SHP77 (cell line): Measurements from ENCODE around the gene SYPL2.
A peak's percentile ranks its signal among the peaks of the same experiment; 100 is the strongest.
"Not testable (repeated sequence)": the region's sequence is repeated elsewhere in the genome, so short reads cannot be mapped to it uniquely, and the experiment has no call there.

Source experiments
- DNase-seq, 2 experiments: peaks; one replicate each; lab custom pipeline; 2025; lab: John Stamatoyannopoulos, UW

SYPL2 gene

DNA sequence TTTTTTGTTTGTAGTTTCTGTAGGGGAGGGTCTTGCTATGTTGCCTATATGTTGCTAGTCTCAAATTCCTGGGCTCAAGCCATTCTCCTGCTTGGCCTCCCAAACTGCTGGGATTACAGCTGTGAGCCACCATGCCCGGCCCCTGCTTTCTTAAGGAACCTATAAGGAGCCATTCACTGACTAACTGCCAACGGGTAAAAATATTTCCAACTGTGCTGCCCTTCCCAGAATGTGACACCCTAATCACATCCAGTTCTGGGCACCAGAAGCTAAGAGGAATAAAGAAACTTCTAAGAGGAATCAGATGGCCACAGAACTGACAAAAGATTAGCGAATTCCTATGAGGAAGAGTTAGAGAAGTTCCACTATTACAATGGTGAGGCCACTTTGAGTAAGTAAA lies 6.4 kb downstream of the SYPL2 start:
- no peak for DNase-seq

DNA sequence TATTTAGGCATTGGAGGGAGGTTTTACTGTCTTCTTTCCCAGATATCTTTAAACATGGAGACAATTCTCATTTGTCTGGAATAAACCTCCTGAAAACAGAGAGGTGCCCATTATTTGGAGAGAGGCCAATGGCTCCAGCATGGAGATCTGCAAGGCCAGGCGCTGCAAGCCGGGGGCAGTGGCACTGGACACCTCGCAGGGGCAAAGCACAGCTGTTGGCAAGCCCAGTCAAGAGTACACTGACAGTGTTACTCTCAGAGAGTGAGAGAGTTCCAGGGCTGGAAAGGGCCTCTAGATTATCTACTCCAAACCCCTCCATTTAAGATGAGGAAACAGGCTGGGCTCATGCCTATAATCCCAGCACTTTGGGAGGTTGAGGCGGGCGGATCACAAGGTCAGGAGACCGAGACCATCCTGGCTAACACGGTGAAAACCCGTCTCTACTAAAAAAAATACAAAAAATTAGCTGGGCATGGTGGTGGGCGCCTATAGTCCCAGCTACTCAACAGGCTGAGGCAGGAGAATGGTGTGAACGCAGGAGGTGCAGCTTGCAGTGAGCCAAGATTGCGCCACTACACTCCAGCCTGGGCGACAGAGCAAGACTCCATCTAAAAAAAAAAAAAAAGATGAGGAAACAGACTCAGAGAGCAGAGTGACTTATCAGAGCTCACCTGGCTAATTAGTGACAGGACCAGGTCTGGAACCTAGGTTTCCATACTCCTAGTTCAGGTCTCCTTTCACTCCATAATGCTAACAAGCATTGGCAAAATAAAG lies 7.1 kb downstream of the SYPL2 start:
- not testable (repeated sequence) for DNase-seq

DNA sequence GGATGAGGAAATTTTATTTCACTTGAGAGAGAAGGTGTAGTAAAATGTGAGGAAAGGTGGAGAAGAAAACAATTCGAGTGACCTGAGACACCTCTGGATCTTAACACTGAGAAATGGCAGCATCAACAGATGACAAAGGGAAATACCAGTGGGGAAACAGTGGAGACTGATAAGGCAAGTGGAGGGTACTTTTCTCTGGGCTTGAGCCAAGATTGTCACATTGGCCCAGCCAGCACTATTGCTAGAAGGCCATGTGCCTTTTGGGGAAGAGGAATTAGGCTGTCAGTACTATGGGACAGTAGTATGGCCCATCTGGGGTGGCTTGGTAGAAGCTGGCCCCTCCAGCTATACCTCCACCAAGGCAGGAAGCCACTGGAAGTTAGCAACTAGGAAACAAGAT lies 8.4 kb downstream of the SYPL2 start:
- no peak for DNase-seq

DNA sequence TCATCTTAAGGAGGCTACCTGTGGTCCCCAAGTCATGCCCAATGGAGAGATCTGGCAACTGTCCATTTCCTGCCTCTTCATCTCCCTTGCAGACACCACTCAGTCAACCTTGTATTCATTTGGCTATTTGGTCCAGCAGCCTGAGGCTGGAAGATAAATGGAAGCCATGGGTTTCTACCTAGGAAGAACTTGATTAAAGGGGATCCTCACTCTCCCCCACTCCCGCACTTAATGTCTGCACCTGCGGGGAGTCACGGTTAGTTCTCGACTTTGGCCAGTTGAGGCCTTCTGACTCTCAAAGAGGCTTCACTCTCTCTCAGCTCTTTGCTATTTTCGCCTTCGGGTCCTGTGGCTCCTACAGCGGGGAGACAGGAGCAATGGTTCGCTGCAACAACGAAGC lies 8.9 kb downstream of the SYPL2 start:
- DNase-seq = no peak

DNA sequence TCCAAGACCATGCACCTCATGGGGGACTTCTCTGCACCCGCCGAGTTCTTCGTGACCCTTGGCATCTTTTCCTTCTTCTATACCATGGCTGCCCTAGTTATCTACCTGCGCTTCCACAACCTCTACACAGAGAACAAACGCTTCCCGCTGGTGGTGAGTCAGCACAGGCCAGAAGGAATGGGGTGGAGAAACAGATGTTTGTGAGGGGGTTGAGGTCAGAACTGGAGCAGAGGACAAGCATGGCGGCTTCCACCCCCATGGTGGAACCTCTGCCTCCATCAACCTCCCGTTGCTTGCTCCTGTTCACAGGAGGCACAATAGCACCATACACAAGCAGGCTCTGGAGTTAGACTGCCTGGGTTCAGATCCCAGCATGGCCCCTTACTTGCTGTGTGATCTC lies 10.5 kb downstream of the SYPL2 start:
- no peak for DNase-seq

DNA sequence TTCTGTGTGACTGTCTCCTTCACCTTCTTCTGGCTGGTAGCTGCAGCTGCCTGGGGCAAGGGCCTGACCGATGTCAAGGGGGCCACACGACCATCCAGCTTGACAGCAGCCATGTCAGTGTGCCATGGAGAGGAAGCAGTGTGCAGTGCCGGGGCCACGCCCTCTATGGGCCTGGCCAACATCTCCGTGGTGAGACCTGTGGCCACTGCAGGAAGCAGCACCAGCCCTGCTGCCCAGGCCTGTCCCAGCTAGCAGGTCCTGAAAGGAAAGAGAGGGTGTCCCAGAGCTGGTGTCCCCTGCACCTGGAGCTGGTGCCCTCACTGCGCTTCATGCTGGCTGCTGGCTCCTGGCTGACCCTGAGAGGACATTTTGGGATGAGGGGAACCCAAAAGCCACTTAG lies 11.5 kb downstream of the SYPL2 start:
- no peak for DNase-seq

DNA sequence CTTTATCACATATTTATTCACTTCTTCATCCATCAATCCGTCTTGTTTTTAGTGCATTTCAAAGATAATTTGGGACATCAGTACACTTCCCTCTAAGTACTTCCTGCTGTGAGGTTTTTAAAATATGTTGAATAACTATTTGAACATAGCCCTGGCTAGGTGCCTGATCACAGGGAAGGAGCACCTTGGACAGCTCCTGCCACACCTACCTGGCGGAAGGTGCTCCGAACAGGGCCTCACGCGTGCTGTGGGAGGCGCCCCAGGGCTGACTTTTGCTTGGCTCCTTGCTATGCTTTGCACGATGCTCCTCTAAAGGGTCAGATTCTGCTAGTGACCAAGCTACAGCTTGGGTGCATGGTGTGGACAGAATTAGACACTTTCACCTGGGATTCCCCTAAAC lies 12.5 kb downstream of the SYPL2 start:
- no peak for DNase-seq

DNA sequence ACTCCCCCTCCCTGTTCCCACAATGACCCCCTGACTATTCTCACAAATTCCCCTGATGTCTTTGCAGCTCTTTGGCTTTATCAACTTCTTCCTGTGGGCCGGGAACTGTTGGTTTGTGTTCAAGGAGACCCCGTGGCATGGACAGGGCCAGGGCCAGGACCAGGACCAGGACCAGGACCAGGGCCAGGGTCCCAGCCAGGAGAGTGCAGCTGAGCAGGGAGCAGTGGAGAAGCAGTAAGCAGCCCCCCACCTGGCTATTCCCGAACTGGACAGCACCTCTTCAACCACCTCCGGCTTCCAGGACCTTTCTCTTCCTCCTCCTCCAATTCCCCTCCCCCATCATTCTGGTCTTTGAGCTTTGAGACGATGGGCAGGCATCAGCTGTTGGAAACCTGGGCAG lies 13.0 kb downstream of the SYPL2 start:
- no peak for DNase-seq

DNA sequence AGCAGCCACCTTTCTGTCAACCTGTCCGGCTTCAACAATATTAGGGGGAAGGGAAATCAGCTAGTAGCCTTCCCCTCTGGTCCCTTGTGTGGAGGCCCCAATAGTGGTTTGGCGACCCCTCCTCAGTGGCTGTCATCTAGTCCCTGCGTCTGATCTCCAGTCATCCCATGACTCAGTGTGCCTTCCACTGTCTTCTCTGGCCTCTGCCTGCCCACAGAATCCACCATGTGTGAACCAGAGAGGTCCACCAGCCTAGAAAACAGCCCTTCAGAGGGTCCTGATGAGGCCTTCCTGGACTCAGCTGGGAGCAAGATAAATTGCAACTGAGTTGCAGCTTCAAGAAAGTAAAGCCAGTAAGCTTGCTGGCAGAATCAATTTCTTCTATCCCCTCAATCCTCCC lies 13.6 kb downstream of the SYPL2 start:
- no peak for DNase-seq

DNA sequence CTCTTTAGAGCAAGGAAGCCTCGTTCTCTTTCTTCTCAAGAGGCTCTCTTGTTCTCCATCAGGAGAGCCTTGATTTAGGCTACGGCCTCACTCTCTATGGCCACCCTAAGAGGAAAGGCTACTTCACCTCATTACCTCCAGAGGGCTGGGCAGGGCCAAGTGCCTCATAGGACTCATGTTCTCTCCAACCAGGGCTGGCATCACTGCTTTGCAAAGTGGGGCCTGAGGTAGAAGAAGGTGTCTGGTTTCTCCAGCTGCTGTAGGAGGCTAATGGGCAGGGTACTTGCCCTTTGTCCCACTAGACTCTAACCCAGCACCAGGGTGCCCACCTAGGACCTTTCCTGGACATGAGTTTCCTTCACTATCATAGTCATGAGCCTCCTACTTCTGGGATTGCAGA lies 15.3 kb downstream of the SYPL2 start:
- no peak for DNase-seq

DNA sequence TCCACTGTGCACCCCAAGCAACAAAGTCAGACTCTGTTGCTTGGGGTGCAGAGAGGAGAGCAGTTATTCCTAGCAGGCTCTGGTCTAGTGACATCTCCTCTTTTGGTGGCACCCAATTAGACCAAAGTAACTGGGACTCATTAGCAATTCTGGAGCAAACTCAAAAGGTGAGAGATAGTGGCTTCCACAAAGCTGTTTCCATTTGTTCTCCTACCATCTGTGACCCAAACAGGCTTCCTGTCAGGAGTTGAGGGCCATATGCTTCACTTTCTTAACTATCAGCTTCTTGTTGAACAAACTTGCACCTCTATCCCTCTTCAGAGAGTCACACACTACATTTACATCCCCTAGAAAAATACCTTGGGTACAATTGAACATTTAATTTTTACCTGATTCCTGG lies 15.9 kb downstream of the SYPL2 start:
- DNase-seq = no peak

DNA sequence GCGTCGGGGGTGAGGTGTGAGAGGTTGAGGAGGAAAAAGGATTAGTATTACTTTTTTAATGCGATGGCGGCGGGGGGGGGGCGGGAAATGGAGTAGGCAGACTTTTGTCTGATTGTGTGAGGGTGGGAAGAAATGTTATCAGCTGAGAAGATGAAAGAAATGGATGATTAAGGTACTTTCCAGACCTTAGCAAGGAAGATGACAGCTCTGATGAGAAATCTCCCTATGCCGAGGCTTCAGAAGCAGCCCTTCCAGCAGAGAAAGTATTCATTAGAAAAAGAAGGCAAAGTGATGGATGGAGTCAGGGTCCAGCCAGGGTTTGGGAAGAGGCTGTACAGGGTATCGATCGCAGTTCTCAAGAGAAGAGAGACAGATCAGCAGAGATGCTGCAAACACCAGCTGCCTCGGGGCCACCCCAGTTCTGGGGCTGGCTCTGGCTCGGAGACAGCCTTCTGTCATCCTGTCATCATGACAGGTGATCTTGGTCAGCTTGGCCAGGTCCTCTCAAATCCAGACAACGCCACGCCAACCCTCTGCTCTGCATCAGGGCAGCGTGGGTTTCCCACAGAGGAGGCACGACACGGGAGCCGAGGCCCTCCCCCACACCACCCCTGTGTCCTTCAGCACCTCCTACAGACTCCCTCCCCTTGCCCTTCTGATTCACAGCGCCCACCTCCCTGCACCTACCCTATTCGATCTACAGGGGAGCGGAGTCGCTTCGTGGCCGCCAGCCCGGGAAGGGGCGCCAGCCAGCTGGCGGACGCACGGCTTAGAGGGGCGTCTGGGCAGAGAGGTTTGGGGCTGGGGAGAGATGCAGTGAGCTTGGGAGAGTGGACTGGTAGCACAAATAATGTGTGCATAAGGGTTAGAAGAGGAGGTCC lies 16.7 kb downstream of the SYPL2 start:
- DNase-seq = peak; percentile 53 to 56

DNA sequence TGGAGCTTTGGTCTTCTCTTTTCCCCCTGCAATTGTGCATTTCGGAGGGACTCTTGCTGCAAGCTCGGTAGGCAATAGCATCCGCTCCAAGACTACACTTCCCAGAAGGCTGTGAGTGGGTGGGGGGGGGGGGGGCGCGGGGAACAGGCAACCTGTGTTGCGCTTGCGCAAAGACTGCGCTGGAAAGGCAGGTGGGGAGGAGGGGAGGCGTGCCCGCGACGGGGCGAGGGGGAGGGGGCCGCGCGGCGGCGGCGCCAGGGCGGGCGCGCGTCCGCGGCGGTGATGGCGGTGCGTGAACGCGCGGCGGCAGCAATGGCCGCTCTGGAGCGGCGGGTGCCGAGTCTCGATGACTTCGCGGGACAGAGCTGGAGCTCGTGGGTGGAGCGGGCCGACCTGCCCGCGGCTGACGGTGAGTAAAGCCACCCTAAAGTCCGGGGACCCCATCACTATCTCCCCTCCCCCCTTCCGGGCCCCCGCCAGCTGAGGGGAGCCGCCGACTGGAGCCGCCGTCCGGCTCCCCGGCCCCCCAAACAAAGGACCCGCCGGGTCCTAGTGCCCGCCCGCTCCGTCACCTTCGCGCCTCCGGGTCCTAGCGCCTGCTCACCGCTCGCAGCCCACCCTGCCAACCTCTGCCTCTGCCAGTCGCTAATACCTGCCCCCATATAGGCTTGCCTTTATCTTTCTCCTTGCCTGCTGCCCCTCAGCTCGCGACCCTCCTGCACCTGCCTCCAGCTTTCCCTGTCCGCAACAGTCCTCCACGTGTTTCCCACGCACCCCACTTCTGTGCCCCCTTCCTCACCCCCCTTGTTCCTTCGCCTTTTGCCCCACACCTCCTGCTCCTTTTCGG lies 17.5 kb downstream of the SYPL2 start, which contains the start of gene ATXN7L2:
TSS of gene ATXN7L2 (plus strand) at position 234 of the 847 bp plus-strand sequence. CDS start at position 283, 49 bp downstream.
- DNase-seq = peak; percentile 82 to 85

DNA sequence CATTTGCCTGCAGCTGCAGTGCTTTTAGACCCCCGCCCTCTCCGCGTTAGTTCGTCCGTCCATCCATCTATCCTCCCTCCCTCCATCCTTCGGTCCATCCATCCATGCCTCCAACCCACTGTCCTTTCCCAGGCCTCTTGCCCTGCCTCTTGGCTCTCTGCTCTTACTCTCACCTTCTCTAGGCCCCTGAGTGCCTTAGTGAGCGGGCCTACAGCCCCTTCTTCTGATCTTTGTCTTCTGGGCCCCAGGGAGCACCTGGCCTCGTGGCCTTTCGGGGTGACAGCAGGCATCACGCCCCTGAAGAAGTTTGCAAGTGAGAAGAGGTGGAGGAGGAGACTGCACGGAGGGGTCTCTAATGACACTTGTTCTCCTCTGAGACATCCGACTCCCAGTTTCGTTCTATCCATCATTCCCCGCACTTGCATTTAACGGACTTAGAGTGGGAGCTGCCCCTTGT lies 18.2 kb downstream of the SYPL2 start:
- DNase-seq = no peak

DNA sequence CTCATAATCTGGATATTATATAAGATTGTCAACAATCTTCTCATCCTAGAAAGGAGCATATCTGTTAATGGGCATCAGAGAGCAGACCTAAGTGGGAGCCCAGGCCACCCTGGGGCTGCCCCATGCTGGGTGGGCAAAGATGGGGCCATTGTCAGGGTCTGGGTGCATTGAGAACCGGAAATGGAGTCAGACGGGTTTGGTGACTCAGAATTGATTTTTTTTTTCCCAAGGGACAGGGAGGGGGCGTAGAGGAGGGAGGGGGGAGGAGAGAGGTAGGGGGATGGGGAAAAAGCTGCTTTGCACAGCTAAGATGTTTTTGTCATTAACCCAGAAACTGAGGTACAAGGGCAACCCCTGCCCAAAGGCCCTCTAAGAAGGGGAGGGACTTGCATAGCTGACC lies 18.7 kb downstream of the SYPL2 start:
- DNase-seq = no peak

DNA sequence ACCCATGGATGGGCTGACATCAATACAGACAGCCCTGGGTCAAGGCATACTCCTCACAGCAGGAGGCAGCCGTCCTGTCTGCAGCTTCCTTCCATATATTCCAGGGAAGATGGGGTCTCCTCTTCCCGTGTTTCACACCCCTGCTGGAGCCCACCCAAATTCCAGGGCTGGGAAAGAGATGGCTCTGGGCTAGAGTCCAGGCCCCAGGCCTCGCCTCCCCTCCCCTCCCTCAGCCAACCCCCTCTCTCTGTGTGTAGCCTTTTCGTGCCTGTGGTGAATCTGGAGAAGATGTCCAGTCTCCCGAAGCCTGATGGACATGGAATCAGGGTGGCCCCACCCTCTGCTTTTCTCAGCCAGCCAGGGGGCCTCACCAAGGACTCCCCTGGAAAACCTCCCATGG lies 20.9 kb downstream of the SYPL2 start:
- no peak for DNase-seq

DNA sequence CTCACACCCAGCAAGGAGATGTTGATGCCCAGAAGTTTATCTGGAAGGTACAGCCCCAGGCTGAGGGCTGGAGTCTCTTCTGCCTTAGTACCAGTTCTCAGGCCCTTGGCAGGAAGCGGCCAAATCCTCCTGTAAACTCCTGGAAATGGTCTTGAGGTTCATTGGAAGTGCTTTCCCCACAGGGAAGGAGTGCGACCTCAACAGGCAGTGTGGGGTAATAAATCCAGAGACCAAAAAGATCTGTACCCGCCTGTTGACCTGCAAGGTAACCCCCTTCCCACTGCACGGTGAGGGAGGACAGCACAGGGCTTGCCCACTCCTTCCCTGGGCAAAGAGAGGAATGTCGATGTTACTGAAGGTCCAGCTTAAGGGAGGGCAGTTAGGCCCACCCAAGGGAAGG lies 21.9 kb downstream of the SYPL2 start:
- DNase-seq = no peak

DNA sequence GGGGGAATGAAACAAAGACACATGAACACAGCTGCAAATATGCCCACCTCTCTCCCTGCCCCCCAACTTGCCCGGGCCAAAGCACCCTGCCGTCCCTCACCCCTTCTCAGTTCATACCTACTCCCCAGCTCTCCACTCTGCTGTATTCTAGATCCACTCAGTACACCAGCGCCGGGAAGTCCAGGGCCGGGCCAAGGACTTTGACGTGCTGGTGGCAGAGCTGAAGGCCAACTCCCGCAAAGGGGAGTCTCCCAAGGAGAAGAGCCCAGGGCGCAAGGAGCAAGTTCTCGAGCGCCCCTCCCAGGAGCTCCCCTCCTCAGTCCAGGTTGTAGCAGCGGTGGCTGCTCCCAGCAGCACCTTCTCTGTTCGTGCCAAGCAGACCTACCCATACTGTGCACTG lies 22.4 kb downstream of the SYPL2 start:
- no peak for DNase-seq

DNA sequence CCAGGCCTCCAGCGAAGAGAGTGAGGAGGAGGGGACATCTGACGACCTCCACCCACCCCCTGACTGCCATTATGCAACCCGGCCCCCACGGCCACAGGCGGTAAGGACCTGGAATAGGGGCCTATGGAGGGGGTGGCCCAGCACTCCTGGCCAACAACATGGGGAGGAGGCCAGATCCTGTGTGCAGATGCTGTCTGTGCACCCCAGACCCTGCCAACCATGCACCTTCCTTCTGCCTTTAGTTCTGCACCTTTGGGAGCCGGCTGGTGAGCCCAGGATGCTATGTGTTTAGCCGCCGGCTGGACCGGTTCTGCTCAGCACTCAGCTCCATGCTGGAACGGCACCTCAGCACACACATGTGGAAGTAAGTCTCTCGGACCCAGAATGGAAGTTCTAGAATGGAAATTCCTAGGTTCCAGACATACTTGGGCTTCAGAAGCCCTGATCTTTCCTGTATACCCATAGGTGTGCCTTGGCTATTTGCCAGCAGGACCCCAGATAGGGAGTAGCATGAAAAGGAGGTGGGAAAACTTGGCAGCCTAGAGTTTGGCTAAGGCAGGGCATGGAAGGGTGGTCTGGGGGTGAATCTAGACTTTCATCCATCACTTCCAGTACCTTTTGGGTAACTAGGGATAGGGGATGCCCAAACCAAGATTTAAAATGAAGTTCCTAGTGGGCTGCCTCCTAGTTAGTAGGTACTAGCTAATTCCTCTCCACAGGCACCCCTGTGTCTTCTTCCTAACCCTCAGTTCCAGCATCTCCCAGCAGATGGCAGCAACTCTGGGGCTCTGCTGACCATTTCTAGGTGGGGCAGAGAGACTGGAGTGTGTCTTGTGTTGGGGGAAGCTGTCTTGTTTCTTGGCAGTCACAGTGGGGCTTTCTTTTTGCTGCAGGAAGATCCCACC lies 23.9 kb downstream of the SYPL2 start:
- peak; percentile 16 to 50 for DNase-seq

DNA sequence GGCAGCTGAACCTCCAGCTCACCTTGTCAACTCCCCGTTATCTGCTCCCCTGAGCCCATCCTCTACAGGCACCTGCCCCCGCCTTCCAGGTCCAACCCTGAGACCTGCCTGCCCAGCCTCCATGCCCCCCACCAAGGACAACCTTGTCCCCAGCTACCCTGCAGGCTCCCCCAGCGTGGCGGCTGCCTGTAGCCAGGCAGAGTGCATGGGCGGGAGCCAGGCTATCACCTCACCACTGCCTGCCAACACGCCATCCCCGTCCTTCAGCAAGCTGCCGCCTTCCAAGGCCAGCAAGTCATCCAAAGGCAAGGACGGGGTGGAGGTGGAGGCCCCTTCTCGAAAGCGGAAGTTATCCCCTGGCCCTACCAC lies 24.6 kb downstream of the SYPL2 start:
- no peak for DNase-seq

DNA sequence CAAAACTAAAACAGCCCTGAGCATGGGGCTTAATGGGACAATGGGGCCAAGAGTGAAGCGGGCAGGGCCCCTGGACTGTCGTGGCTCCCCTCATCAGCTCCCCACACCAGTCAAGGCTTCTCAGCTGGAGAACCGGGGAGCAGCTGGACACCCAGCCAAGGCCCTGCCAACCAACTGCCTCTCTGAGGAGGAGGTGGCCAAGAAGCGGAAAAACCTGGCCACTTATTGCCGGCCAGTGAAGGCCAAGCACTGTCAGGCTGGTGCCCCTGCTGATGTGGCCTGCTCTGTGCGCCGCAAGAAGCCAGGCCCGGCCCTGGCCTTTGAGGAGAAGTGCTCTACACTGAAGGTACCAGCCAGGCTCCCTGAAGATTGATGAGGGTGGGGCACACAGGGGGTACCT lies 25.0 kb downstream of the SYPL2 start:
- DNase-seq = no peak
